GM21717 (cell line): ENCODE measurements around the gene NAXE.

ENCODE experiments used
- ATAC-seq: cut with Tn5 transposase; IDR thresholded peaks from one replicate; pipeline ENCODE4 v1.9.1; 2021; ENCODE audit warnings: mild to moderate bottlenecking, moderate library complexity; ENCODE audit not compliant: unreplicated experiment

The NAXE gene

DNA sequence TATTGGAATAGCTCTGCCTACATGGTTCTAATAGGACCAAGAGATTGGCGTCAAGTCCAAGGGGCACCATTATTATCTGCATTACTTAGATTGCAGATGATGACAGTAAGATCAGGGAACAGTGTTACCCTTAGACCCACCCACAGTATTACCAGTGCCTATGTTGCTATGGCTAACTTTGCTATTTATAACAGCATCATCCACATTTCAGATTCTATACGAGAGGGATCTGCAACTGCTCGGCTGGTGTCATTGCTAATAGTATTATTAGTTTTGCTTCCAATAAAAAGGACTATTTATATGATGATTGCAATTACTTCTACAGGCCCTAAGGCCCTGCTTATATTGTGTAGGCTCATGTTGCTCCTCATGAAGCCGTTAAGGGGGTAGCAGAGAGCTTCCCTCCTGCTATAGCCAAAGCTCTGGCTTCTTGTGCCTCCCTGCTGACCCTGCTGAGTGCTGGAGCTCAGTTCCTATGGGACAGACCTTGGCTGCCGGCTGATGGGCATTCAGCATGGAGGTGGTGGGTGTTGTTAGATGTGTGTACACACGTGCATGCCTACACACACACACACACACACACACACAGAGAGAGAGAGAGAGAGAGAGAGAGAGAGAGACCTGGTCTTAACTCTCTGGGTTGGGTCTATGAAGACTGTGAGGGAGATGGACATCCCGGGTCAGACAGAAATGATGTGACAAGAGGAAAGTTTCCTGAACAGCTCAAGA, 51.6 kb downstream of the NAXE start:
- no peak for ATAC-seq

GRCh38 chr1:156643778-156644092, 52.2 kb downstream of the NAXE start:
- no peak for ATAC-seq
